GM21390 (cell line): ENCODE measurements around the gene ANKRD30A.
"Not testable (repeated sequence)": the region's sequence is repeated elsewhere in the genome, so short reads cannot be mapped to it uniquely, and the experiment has no call there.

Source experiments
- ATAC-seq: cut with Tn5 transposase; IDR thresholded peaks from one replicate; pipeline ENCODE4 v1.9.1; 2021; ENCODE audit not compliant: unreplicated experiment

The ANKRD30A gene

GRCh38 chr10:37125191-37125732 is at the start of gene ANKRD30A:
Gene ANKRD30A, plus strand, starts transcription at chr10:37125598. Its CDS starts 190 bp downstream, at chr10:37125788.
- no peak for ATAC-seq

GRCh38 chr10:37076083-37076482 is 49.3 kb upstream of the ANKRD30A start:
- not testable (repeated sequence) for ATAC-seq

GRCh38 chr10:37095792-37096573 is 29.4 kb upstream of the ANKRD30A start:
- no peak for ATAC-seq

- ATAC-seq, result no peak
Observed at GRCh38 chr10:37101261-37101660, 24.1 kb upstream of the ANKRD30A start.

- no peak for ATAC-seq
Observed at GRCh38 chr10:37109000-37109399, 16.4 kb upstream of the ANKRD30A start.

GRCh38 chr10:37124532-37124931 is 866 bp upstream of the ANKRD30A start:
- ATAC-seq, result no peak

- ATAC-seq, result no peak
Observed at GRCh38 chr10:37125921-37126320, 523 bp downstream of the ANKRD30A start.

- ATAC-seq, result no peak
Observed at GRCh38 chr10:37146443-37146842, 21.0 kb downstream of the ANKRD30A start.

- ATAC-seq, result not testable (repeated sequence)
Observed at GRCh38 chr10:37162430-37162829, 37.0 kb downstream of the ANKRD30A start.

GRCh38 chr10:37171945-37172344 is 46.5 kb downstream of the ANKRD30A start:
- ATAC-seq, result not testable (repeated sequence)

GRCh38 chr10:37178296-37178695 is 52.9 kb downstream of the ANKRD30A start:
- ATAC-seq, result not testable (repeated sequence)

GRCh38 chr10:37182719-37183118 is 57.3 kb downstream of the ANKRD30A start:
- not testable (repeated sequence) for ATAC-seq

- ATAC-seq, result no peak
Observed at GRCh38 chr10:37206132-37206531, 80.7 kb downstream of the ANKRD30A start.

- no peak for ATAC-seq
Observed at GRCh38 chr10:37220866-37221265, 95.5 kb downstream of the ANKRD30A start.

- ATAC-seq, result no peak
Observed at GRCh38 chr10:37222046-37222445, 96.6 kb downstream of the ANKRD30A start.

- ATAC-seq, result no peak
Observed at GRCh38 chr10:37225163-37225562, 99.8 kb downstream of the ANKRD30A start.

GRCh38 chr10:37226524-37226923 is 101.1 kb downstream of the ANKRD30A start:
- ATAC-seq, result no peak

GRCh38 chr10:37234692-37235091 is 109.3 kb downstream of the ANKRD30A start:
- no peak for ATAC-seq

- ATAC-seq, result no peak
Observed at GRCh38 chr10:37236093-37236492, 110.7 kb downstream of the ANKRD30A start.

- no peak for ATAC-seq
Observed at GRCh38 chr10:37240223-37240622, 114.8 kb downstream of the ANKRD30A start.

- no peak for ATAC-seq
Observed at GRCh38 chr10:37246637-37247036, 121.2 kb downstream of the ANKRD30A start.

- ATAC-seq, result not testable (repeated sequence)
Observed at GRCh38 chr10:37255837-37256236, 130.4 kb downstream of the ANKRD30A start.

- ATAC-seq, result no peak
Observed at GRCh38 chr10:37263304-37263703, 137.9 kb downstream of the ANKRD30A start.
